Calu3 (cell line): ENCODE data around the gene DNAAF1. TPM values are rescaled to one million over a fixed set of nuclear protein-coding genes. Genes with fewer than 3 reads are reported as not detected.
"Not testable (repeated sequence)": the region's sequence is repeated elsewhere in the genome, so short reads cannot be mapped to it uniquely, and the experiment has no call there.

Experiments used
- BruUV-seq: library from RNA; stranded (reverse); fragments of 400-500 nt; replicated peaks from 2 replicates; lab custom pipeline; 2021; lab: Mats Ljungman, UMichigan
- CTCF ChIA-PET: fragments of 300-600 bp; sonication (Branson Sonifier 250); formaldehyde crosslinking; loops from one replicate; lab custom pipeline; 2022; ENCODE audit warnings: antibody characterized with exemption; lab: Charles Lee
- DNase-seq: peaks from one replicate; pipeline ENCODE4 v3.0.0; 2022
- H3K27ac Mint-ChIP-seq: one replicate; pipeline ENCODE4 v1.8.0; 2022; ENCODE audit warnings: mixed read lengths; ENCODE audit not compliant: unreplicated experiment
- H3K27me3 Mint-ChIP-seq: one replicate; pipeline ENCODE4 v1.8.0; 2022; ENCODE audit warnings: mixed read lengths; ENCODE audit not compliant: unreplicated experiment
- H3K36me3 Mint-ChIP-seq: one replicate; pipeline ENCODE4 v1.8.0; 2022; ENCODE audit warnings: mild to moderate bottlenecking, moderate library complexity, mixed read lengths; ENCODE audit not compliant: insufficient read depth, unreplicated experiment
- H3K4me1 Mint-ChIP-seq: one replicate; pipeline ENCODE4 v1.8.0; 2022; ENCODE audit warnings: mild to moderate bottlenecking, low read depth, mixed read lengths; ENCODE audit not compliant: unreplicated experiment
- H3K4me3 Mint-ChIP-seq: one replicate; pipeline ENCODE4 v1.8.0; 2022; ENCODE audit warnings: mild to moderate bottlenecking, low read depth, moderate library complexity, mixed read lengths; ENCODE audit not compliant: unreplicated experiment
- H3K9me3 Mint-ChIP-seq: one replicate; pipeline ENCODE4 v1.8.0; 2022; ENCODE audit warnings: low read depth, mixed read lengths; ENCODE audit not compliant: unreplicated experiment
- CTCF ChIP-seq: fragments of 200-600 bp; IDR thresholded peaks from one replicate; pipeline ENCODE4 v1.8.0; 2022; ENCODE audit warnings: antibody characterized with exemption; ENCODE audit not compliant: unreplicated experiment
- intact Hi-C: fragments of 100-400 bp; cut with micrococcal nuclease; formaldehyde crosslinking; loops from one replicate; pipeline ENCODE4 v1.10.0; 2022; ENCODE audit not compliant: unreplicated experiment
- total RNA-seq: library from RNA; stranded (reverse); gene quantifications from 2 replicates; pipeline ENCODE4 v1.2.3, GENCODE V29; 2022

DNAAF1 gene
- total RNA-seq, 1 experiment from 2014 or later: not detected

- Mint-ChIP-seq H3K27ac (no peak overlapping the region), H3K36me3 (no peaks in the 10 kb centered on the region), H3K9me3 (no peaks in the 10 kb centered on the region), H3K27me3 (peaks cover 45% of the 10 kb centered on the region), H3K4me3 (no peak overlapping the region), H3K4me1 (no peaks in the 10 kb centered on the region)
- no peak for DNase-seq
- TF ChIP-seq CTCF: no peak
- CTCF ChIA-PET: interaction anchor here (0.7 kb wide), 1 partner anchor 25 kb away, joined by 3 read pairs; the partner anchor contains the start of gene TAF1C
- intact Hi-C loops: no loop called here
- BruUV-seq: no TSS peak
These were observed 67.0 kb downstream of the DNAAF1 start for GRCh38 chr16:84212154-84212553.

GRCh38 chr16:84212631-84213030 is 67.5 kb downstream of the DNAAF1 start:
- CTCF ChIA-PET: interaction anchor here (1.0 kb wide), 1 partner anchor 8 kb away, joined by 3 read pairs; no protein-coding TSS in a partner anchor
- BruUV-seq: no TSS peak
- no peak for DNase-seq
- no peak overlapping the region for H3K4me3 Mint-ChIP-seq
- intact Hi-C loops: no loop called here
- H3K36me3 Mint-ChIP-seq: no peaks in the 10 kb centered on the region
- H3K9me3 Mint-ChIP-seq: no peaks in the 10 kb centered on the region
- no peak for TF ChIP-seq CTCF
- no peaks in the 10 kb centered on the region for H3K4me1 Mint-ChIP-seq
- H3K27me3 Mint-ChIP-seq: peaks cover 45% of the 10 kb centered on the region
- no peak overlapping the region for H3K27ac Mint-ChIP-seq

GRCh38 chr16:84214451-84215066 is 69.5 kb downstream of the DNAAF1 start:
- DNase-seq: no peak
- BruUV-seq: no TSS peak
- Mint-ChIP-seq H3K4me1 (no peaks in the 10 kb centered on the region), H3K27me3 (peaks cover 58% of the 10 kb centered on the region), H3K27ac (no peak overlapping the region), H3K36me3 (no peaks in the 10 kb centered on the region), H3K4me3 (no peak overlapping the region), H3K9me3 (no peaks in the 10 kb centered on the region)
- no peak for TF ChIP-seq CTCF
- CTCF ChIA-PET: no interaction called here
- intact Hi-C loops: no loop called here

- no peak for DNase-seq
- peaks cover 63% of the 10 kb centered on the region for H3K27me3 Mint-ChIP-seq
- H3K27ac Mint-ChIP-seq: no peak overlapping the region
- H3K9me3 Mint-ChIP-seq: no peaks in the 10 kb centered on the region
- BruUV-seq: no TSS peak
- CTCF ChIA-PET: interaction anchor here (0.6 kb wide), 1 partner anchor 1913 kb away, joined by 3 read pairs; no protein-coding TSS in a partner anchor
- no peaks in the 10 kb centered on the region for H3K4me1 Mint-ChIP-seq
- H3K36me3 Mint-ChIP-seq: no peaks in the 10 kb centered on the region
- intact Hi-C loops: no loop called here
- no peak overlapping the region for H3K4me3 Mint-ChIP-seq
- TF ChIP-seq CTCF: no peak
These were observed 70.4 kb downstream of the DNAAF1 start for GRCh38 chr16:84215531-84215930.

- BruUV-seq, intact Hi-C loops, H3K27ac Mint-ChIP-seq, H3K36me3 Mint-ChIP-seq, H3K4me3 Mint-ChIP-seq, H3K4me1 Mint-ChIP-seq, H3K9me3 Mint-ChIP-seq, DNase-seq: not testable (repeated sequence)
- H3K27me3 Mint-ChIP-seq: peaks cover 69% of the 10 kb centered on the region
- CTCF ChIA-PET: interaction anchor here (1.3 kb wide), 1 partner anchor 222 kb away, joined by 7 read pairs; no protein-coding TSS in a partner anchor
These were observed 71.0 kb downstream of the DNAAF1 start for GRCh38 chr16:84216144-84216543.
